K562 (cell line): ENCODE measurements around the gene ASCC2. TPM values are rescaled to one million over a fixed set of nuclear protein-coding genes. Genes with fewer than 3 reads are reported as not detected.

Experiments used
- ARNT ChIP-seq, 2 experiments: fragments of 450-650 bp; IDR thresholded peaks; 2 replicates each; pipeline ENCODE4 v1.6.1; 2016; ENCODE audit warnings: mild to moderate bottlenecking in 1 of 2
- MGA ChIP-seq: fragments of 450-650 bp; IDR thresholded peaks from 2 replicates; pipeline ENCODE4 v1.6.1; 2016; ENCODE audit warnings: mild to moderate bottlenecking, moderate library complexity
- TFE3 ChIP-seq: fragments of 450-650 bp; formaldehyde crosslinking; IDR thresholded peaks from 2 replicates; pipeline ENCODE4 v1.4.0; 2020; ENCODE audit warnings: mild to moderate bottlenecking, mixed read lengths
- ZNF592 ChIP-seq: fragments of 450-650 bp; IDR thresholded peaks from 2 replicates; pipeline ENCODE4 v1.6.1; 2017; ENCODE audit warnings: antibody characterized with exemption, mild to moderate bottlenecking
- ZNF707 ChIP-seq: fragments of 250-450 bp; sonication (Bioruptor Pico); conservative IDR thresholded peaks from 2 replicates; pipeline ENCODE4 v1.8.0; 2022; ENCODE audit warnings: inconsistent platforms, mild to moderate bottlenecking, moderate library complexity
- polyA plus RNA-seq, 8 experiments: library from polyadenylated mRNA; depleted of rRNA in 4 of 8; stranded (reverse) in 5 of 8; unstranded in 3 of 8; fragments of >200 nt; fragmentation: Nextera tagmentation in 2 of 8; fragmentation: Illumina TruSeq in 1 of 8; extraction: Ambion mirVana in 2 of 8; extraction: Trizol in 1 of 8; gene quantifications; 2 replicates each; pipeline versions ENCODE4 v1.2.1 to v1.2.3, GENCODE V29; 2011 to 2014; ENCODE audit warnings: inconsistent platforms in 1 of 8, missing spikeins in 1 of 8
- total RNA-seq, 7 experiments: library from RNA; depleted of rRNA in 6 of 7; stranded (reverse); fragments of >200 nt in 6 of 7; fragmentation: Illumina TruSeq in 2 of 7; extraction: Trizol in 2 of 7; gene quantifications; 2 replicates each; pipeline versions ENCODE4 v1.2.1 to v1.2.3, GENCODE V29; 2011 to 2021; ENCODE audit warnings: low replicate concordance in 1 of 7

Gene ASCC2
- total and polyA plus RNA-seq, 9 of the 15 experiments (the other 6 are each of a cell fraction or from before 2014, with no cell fraction given): 4.0 to 46.7 (median 26.8) TPM

GRCh38 chr22:29780748-29781676 lies 57.1 kb downstream of the ASCC2 start (continued):
- TF ChIP-seq MGA (no peak), ARNT (IDR thresholded peaks at IDR 0.05) (peak; percentile 64 to 80; a peak in 2 of 4 replicates), ZNF592 (0 out of 2 replicates have a peak, but pooled peaks have one; percentile 45), ZNF707 (CRISPR knock-in tag) (no peak), TFE3 (CRISPR knock-in tag) (no peak)
